Activated T-cell treated with anti-CD3 and anti-CD28 coated beads, Interleukin-2, amount 50 U/mL, for 72 hours (primary cell): Measurements from ENCODE around the gene KCNK17. TPM values are rescaled to one million over a fixed set of nuclear protein-coding genes. Genes with fewer than 3 reads are reported as not detected.

ENCODE experiments used
- ATAC-seq, 2 donors: fragments of 150-1000 bp; cut with Tn5 transposase; replicated peaks in 1 of 2; 2 replicates each; pipeline ENCODE4 v1.10.0; 2021; ENCODE audit warnings: moderate library complexity in 2 of 2, mild to moderate bottlenecking in 1 of 2
- DNase-seq, 2 donors: peaks; one replicate each; pipeline ENCODE4 v3.0.0; 2021 to 2022; ENCODE audit warnings: mixed read lengths in 1 of 2
- H3K27ac Mint-ChIP-seq: one replicate; pipeline ENCODE4 v1.8.0; 2022; ENCODE audit warnings: mild to moderate bottlenecking, moderate library complexity, mixed read lengths
- H3K27me3 Mint-ChIP-seq: one replicate; pipeline ENCODE4 v1.8.0; 2022; ENCODE audit warnings: low read depth, mixed read lengths
- H3K36me3 Mint-ChIP-seq, 2 donors: one replicate each; pipeline ENCODE4 v1.8.0; 2022; ENCODE audit warnings: mixed read lengths in 2 of 2, mild to moderate bottlenecking in 1 of 2; ENCODE audit not compliant: insufficient read depth in 2 of 2
- H3K4me1 Mint-ChIP-seq: one replicate; pipeline ENCODE4 v1.8.0; 2022; ENCODE audit warnings: low read depth, mixed read lengths
- H3K4me3 Mint-ChIP-seq, 2 donors: one replicate each; pipeline ENCODE4 v1.8.0; 2022; ENCODE audit warnings: mild to moderate bottlenecking in 2 of 2, mixed read lengths in 2 of 2, moderate library complexity in 2 of 2
- H3K9me3 Mint-ChIP-seq, 2 donors: one replicate each; pipeline ENCODE4 v1.8.0; 2022; ENCODE audit warnings: mixed read lengths in 2 of 2
- total RNA-seq, 2 donors: library from RNA; stranded (reverse); gene quantifications; one replicate each; pipeline ENCODE4 v1.2.3, GENCODE V29; 2022

Gene KCNK17
- total RNA-seq, 2 donors from 2014 or later: not detected

- ATAC-seq (no peak), DNase-seq (no peak)
- no peak overlapping the region for H3K27ac Mint-ChIP-seq
Observed at GRCh38 chr6:39327507-39327906, 13.3 kb upstream of the KCNK17 start.

DNA sequence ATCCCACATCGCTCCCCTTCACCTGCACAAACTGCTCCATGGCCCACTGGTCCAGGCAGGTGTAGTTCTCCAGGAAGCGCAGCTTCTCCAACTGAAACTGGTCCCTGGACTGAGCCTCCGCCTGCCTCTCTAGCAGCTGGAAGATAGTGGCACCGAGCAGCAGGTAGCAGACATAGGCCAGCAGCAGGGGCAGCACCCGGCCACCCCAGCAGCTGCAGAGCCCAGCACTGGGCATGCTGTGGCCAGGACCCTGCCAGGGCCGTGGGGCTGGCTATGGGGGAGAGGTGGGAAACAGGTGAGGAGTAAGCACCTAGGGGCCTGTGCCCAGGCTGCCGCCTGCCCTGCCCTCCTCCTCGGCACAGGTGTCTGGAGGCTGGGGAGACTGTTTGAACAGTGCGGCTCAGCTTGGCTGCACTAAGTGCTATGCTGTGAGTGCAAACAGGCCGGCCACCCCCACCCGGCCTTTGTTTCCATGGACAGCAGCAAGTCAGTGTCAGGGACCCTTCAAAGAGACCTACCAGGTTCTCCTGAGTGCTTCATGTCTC lies 8.2 kb upstream of the KCNK17 start, which contains the start of gene KCNK16:
Gene KCNK16, minus strand, starts transcription at position 397 of the 545 bp plus-strand sequence. Its CDS starts 162 bp downstream, at position 235.
- ATAC-seq: no peak
- no peaks in the 10 kb centered on the region for H3K9me3 Mint-ChIP-seq
- H3K4me3 Mint-ChIP-seq: no peak within 1 kb of the TSS

More at GRCh38 chr6:39327507-39327906, 13.3 kb upstream of the KCNK17 start:
- Mint-ChIP-seq H3K27me3 (peaks cover 16% of the 10 kb centered on the region), H3K4me3 (no peak overlapping the region), H3K9me3 (no peaks in the 10 kb centered on the region), H3K36me3 (no peaks in the 10 kb centered on the region), H3K4me1 (no peaks in the 10 kb centered on the region)

DNA sequence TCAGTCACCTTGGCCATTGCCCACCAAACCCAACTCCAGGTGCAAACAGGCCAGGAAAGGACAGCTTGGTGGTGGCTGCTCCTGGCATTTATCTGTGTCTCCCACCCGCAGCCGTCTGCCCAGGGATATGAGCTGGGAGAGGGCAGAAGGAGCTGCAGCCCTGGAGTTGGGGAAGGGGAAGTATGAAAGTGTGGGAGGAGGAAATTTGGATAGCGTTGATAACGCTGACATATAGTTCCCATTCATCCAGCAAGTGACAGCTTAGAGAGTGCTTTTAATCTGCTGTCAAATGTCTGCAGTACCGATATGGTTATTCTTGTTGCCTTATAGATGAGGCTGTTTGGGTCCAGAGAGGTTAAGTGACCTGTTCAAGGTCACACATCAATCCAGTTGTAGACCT lies 7.5 kb upstream of the KCNK17 start:
- H3K9me3 Mint-ChIP-seq: no peaks in the 10 kb centered on the region
- DNase-seq (no peak), ATAC-seq (no peak)
- H3K4me3 Mint-ChIP-seq: no peak overlapping the region
- H3K36me3 Mint-ChIP-seq: no peaks in the 10 kb centered on the region
- H3K4me1 Mint-ChIP-seq: no peaks in the 10 kb centered on the region
- no peak overlapping the region for H3K27ac Mint-ChIP-seq
- H3K27me3 Mint-ChIP-seq: peaks cover 12% of the 10 kb centered on the region

More for the DNA sequence above, 8.2 kb upstream of the KCNK17 start, which contains the start of gene KCNK16:
- Mint-ChIP-seq H3K36me3 (no peaks in the 10 kb centered on the region), H3K27ac (no peak within 1 kb of the TSS), H3K27me3 (peaks cover 19% of the 10 kb centered on the region), H3K4me1 (no peaks in the 10 kb centered on the region)
- DNase-seq: no peak

GRCh38 chr6:39320363-39320984 lies 6.3 kb upstream of the KCNK17 start:
- H3K4me3 Mint-ChIP-seq: no peak overlapping the region
- no peaks in the 10 kb centered on the region for H3K9me3 Mint-ChIP-seq
- H3K4me1 Mint-ChIP-seq: no peaks in the 10 kb centered on the region
- ATAC-seq (no peak), DNase-seq (no peak)
- no peaks in the 10 kb centered on the region for H3K36me3 Mint-ChIP-seq
- no peak overlapping the region for H3K27ac Mint-ChIP-seq
- peaks cover 18% of the 10 kb centered on the region for H3K27me3 Mint-ChIP-seq

- no peak overlapping the region for H3K27ac Mint-ChIP-seq
- ATAC-seq: no peak
Observed at GRCh38 chr6:39319621-39320362, 5.6 kb upstream of the KCNK17 start.

GRCh38 chr6:39317256-39317655 lies 3.0 kb upstream of the KCNK17 start:
- Mint-ChIP-seq H3K4me3 (no peak overlapping the region), H3K27ac (no peak overlapping the region), H3K36me3 (no peaks in the 10 kb centered on the region), H3K9me3 (no peaks in the 10 kb centered on the region), H3K27me3 (peaks cover 26% of the 10 kb centered on the region), H3K4me1 (no peaks in the 10 kb centered on the region)
- no peak for ATAC-seq
- DNase-seq: no peak

More at GRCh38 chr6:39319621-39320362, 5.6 kb upstream of the KCNK17 start:
- no peak overlapping the region for H3K4me3 Mint-ChIP-seq
- no peaks in the 10 kb centered on the region for H3K36me3 Mint-ChIP-seq
- no peaks in the 10 kb centered on the region for H3K9me3 Mint-ChIP-seq
- peaks cover 23% of the 10 kb centered on the region for H3K27me3 Mint-ChIP-seq
- DNase-seq: no peak
- no peaks in the 10 kb centered on the region for H3K4me1 Mint-ChIP-seq

- Mint-ChIP-seq H3K4me1 (no peaks in the 10 kb centered on the region), H3K27me3 (peaks cover 36% of the 10 kb centered on the region), H3K9me3 (no peaks in the 10 kb centered on the region), H3K36me3 (no peaks in the 10 kb centered on the region), H3K27ac (no peak overlapping the region), H3K4me3 (peak overlapping the region; percentile 12 to 60)
- peak in 1 of 2 donors; percentile 19 for ATAC-seq
- no peak for DNase-seq
Observed at GRCh38 chr6:39313526-39314272, 520 bp downstream of the KCNK17 start.

GRCh38 chr6:39312912-39313525 lies 1.2 kb downstream of the KCNK17 start:
- Mint-ChIP-seq H3K36me3 (no peaks in the 10 kb centered on the region), H3K27me3 (peaks cover 36% of the 10 kb centered on the region)
- no peak for ATAC-seq

DNA sequence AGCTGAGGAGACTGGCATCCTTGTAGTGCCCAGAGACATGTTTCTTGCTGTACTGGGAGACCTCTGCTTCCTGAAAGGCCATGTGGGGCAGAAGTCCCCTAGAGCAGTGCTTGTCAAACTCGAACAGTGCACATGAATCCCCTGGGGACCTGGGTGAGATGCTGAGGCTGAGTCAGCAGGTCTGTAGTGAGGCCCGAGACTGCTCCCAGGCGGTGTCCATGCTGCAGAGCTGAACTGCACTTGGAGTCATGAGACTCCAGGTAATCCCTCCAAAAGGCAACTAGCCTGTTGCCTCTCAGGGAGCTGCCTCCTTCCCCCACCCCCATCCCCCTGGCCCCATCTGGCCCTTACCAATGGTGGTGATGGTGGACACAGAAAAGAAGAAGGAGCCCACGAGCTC lies 3.7 kb downstream of the KCNK17 start:
- Mint-ChIP-seq H3K27me3 (peaks cover 30% of the 10 kb centered on the region), H3K4me1 (no peaks in the 10 kb centered on the region), H3K27ac (no peak overlapping the region), H3K9me3 (no peaks in the 10 kb centered on the region), H3K4me3 (no peak overlapping the region), H3K36me3 (no peaks in the 10 kb centered on the region)
- ATAC-seq (no peak), DNase-seq (no peak)

More at GRCh38 chr6:39312912-39313525, 1.2 kb downstream of the KCNK17 start:
- Mint-ChIP-seq H3K4me1 (no peaks in the 10 kb centered on the region), H3K27ac (no peak overlapping the region), H3K9me3 (no peaks in the 10 kb centered on the region), H3K4me3 (peak overlapping the region in 1 of 2 donors; percentile 60)
- no peak for DNase-seq

- Mint-ChIP-seq H3K36me3 (no peaks in the 10 kb centered on the region), H3K27ac (no peak overlapping the region), H3K27me3 (peaks cover 26% of the 10 kb centered on the region), H3K4me3 (no peak overlapping the region), H3K9me3 (no peaks in the 10 kb centered on the region), H3K4me1 (no peaks in the 10 kb centered on the region)
- ATAC-seq (peak; percentile 63 to 67), DNase-seq (peak; percentile 65 to 67)
Observed at GRCh38 chr6:39309942-39310531, 4.2 kb downstream of the KCNK17 start.

GRCh38 chr6:39307462-39307861 lies 6.8 kb downstream of the KCNK17 start:
- Mint-ChIP-seq H3K27ac (no peak overlapping the region), H3K27me3 (peaks cover 22% of the 10 kb centered on the region), H3K4me1 (no peaks in the 10 kb centered on the region), H3K9me3 (no peaks in the 10 kb centered on the region), H3K36me3 (no peaks in the 10 kb centered on the region), H3K4me3 (no peak overlapping the region)
- no peak for DNase-seq
- ATAC-seq: no peak

DNA sequence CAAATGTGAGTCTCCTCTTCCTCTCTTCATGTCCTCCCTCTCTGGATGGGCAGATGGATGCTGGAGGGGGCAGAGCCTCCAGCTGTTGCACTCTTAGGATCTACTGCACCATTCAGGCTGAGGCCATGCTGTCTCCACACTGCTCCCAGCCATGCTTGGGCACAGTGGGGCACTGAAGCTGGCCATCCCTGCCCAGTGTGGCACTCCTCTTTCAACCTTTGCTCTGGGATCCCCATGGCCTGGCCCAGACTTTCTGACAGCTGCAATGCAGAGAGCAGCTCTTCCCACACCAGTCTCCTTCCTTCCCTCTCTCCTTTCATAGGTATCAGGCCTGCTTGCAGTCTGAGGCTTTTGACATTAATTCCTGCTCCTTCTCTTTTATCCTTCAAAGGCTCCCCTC lies 9.3 kb downstream of the KCNK17 start:
- DNase-seq (no peak), ATAC-seq (no peak)
- Mint-ChIP-seq H3K36me3 (no peaks in the 10 kb centered on the region), H3K27ac (no peak overlapping the region), H3K4me3 (no peak overlapping the region), H3K9me3 (no peaks in the 10 kb centered on the region), H3K4me1 (no peaks in the 10 kb centered on the region), H3K27me3 (peaks cover 2% of the 10 kb centered on the region)
